GM18498 (cell line): ENCODE data around the gene CCPG1.

Experiments used
- ATAC-seq: cut with Tn5 transposase; IDR thresholded peaks from one replicate; pipeline ENCODE4 v1.9.1; 2021; ENCODE audit warnings: mild to moderate bottlenecking, moderate library complexity; ENCODE audit not compliant: unreplicated experiment

CCPG1 gene

DNA sequence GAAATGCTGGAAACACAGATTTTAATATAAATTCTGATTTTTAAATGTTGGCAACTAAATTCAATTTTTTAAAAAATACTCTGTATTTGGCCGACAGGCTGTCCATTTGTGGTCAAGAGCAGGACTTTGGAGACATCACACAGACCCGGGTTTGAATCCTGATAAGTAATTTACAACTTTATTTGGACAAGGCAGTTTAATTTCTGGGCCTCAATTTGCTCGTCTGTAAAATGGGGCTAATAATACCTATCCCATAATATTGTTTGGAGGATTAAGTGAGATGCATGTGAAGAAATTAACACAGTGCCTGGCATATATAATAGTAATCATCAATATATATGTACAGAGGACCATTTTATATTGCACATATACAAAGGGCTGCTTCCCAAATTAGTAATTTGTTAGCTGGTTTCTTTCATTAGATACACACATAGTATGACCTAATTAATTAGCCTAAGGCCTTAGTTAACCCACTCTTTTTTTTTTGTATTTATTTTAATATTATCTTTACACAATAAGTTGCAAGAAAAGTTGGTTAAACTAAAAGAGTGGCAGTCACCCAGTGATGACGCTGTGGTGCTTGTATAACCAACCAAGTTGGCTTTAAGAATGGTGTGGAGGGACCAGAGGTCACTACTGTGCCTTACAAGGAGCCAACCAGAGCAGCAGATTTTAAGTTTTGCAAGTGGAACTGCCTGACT lies 88.5 kb downstream of the CCPG1 start:
- ATAC-seq, result peak; percentile 34

DNA sequence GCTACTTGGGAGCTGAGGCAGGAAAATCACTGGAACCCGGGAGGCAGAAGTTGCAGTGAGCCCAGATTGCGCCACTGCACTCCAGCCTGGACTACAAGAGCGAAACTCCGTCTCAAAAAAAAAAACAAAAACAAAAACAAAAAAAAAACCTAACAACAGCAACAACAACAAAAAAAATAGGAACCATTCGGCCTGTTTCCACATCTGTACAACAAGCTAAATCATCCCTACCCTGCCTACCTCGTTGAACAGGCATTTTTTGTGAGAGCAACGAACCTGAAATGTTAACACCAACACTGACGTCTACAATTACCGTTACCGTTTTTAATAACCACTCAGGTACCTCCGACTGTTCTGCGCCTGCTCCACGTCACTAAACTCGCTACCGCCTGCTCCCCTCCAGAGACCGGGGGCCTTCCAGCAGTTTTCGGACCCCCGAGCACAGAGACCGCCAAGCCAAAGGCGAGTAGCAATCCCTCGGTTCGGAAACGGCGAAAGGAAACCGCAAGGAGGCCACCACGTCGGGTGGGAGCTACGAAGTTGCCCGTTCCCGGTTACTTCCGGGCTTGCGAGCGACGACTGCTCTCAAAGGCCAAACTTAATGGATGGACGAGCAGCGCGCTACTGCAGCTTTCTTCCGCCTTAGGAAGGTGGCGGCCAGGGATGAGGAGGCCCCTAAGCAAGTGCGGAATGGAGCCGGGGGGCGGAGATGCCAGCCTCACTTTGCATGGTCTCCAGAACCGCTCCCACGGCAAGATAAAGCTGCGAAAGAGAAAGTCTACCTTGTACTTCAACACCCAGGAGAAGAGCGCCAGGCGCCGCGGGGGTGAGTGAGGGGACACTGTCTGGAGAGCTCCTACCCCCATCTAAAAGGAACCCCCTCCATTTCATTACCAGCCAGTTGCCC lies 89.3 kb downstream of the CCPG1 start, which contains the start of the genes PIGB and PIGBOS1:
TSS of gene PIGB (plus strand) at position 635 of the 907 bp plus-strand sequence. CDS start at position 664, 29 bp downstream.
TSS of gene PIGBOS1 (minus strand) at position 536 of the 907 bp plus-strand sequence. CDS start 1,331 bp downstream, outside the sequence.
- peak; percentile 87 for ATAC-seq
